ENCODE results near the gene CCDC92B.

- TF ChIP-seq CTCF (IDR thresholded peaks at IDR 0.05) (no peak), POLR2AphosphoS5 (IDR thresholded peaks at IDR 0.05) (no peak), POLR2A (IDR thresholded peaks at IDR 0.05) (no peak)
These were observed 67.1 kb downstream of the CCDC92B start for GRCh38 chr17:2682176-2682938.

All from stomach (tissue), 4 donors.